Kidney (tissue), 14 donors: ENCODE measurements around the gene GNG5. TPM values are rescaled to one million over a fixed set of nuclear protein-coding genes. Genes with fewer than 3 reads are reported as not detected.
"Not testable (repeated sequence)": the region's sequence is repeated elsewhere in the genome, so short reads cannot be mapped to it uniquely, and the experiment has no call there.

Experiments used
- DNase-seq, 5 donors: peaks; one replicate each; pipeline ENCODE4 v3.0.0-alpha.2; 2013 to 2020
- FAIRE-seq: peaks from 2 replicates; lab custom pipeline; 2012; peaks lifted over from hg19 to GRCh38; lab: Jason Lieb, UNC
- H3K27ac ChIP-seq, 2 donors: one replicate each; pipeline ENCODE4 v1.7.0; 2013; ENCODE audit warnings: low read depth in 2 of 2, low read length in 2 of 2, inconsistent platforms in 1 of 2
- H3K27me3 ChIP-seq: one replicate; pipeline ENCODE4 v1.7.1; 2013; ENCODE audit warnings: low read length, inconsistent platforms; ENCODE audit not compliant: control insufficient read depth, insufficient read depth
- H3K36me3 ChIP-seq, 3 donors: one replicate each; pipeline versions ENCODE4 v1.7.0 to v1.7.1; 2013; ENCODE audit warnings: low read length in 3 of 3, control low read depth in 1 of 3, inconsistent platforms in 1 of 3; ENCODE audit not compliant: insufficient read depth in 3 of 3, control insufficient read depth in 2 of 3
- H3K4me1 ChIP-seq, 3 donors: one replicate each; pipeline versions ENCODE4 v1.7.0 to v1.7.1; 2013; ENCODE audit warnings: low read length in 3 of 3, inconsistent platforms in 1 of 3, low read depth in 1 of 3; ENCODE audit not compliant: control insufficient read depth in 2 of 3, insufficient read depth in 2 of 3
- H3K4me3 ChIP-seq, 3 donors: one replicate each; pipeline versions ENCODE4 v1.7.0 to v1.8.1; 2013; ENCODE audit warnings: low read length in 3 of 3, control low read depth in 1 of 3, inconsistent platforms in 1 of 3
- H3K9ac ChIP-seq, 3 donors: one replicate each; pipeline versions ENCODE4 v1.7.0 to v1.7.1; 2013; ENCODE audit warnings: low read length in 3 of 3, control low read depth in 1 of 3, inconsistent platforms in 1 of 3
- H3K9me3 ChIP-seq, 3 donors: one replicate each; pipeline versions ENCODE4 v1.7.0 to v1.7.1; 2013; ENCODE audit warnings: low read length in 3 of 3, control low read depth in 1 of 3, inconsistent platforms in 1 of 3; ENCODE audit not compliant: control insufficient read depth in 2 of 3, insufficient read depth in 1 of 3
- CTCF ChIP-seq: IDR thresholded peaks from 3 replicates; pipeline ENCODE4 v1.5.1; 2012; ENCODE audit warnings: mild to moderate bottlenecking, moderate library complexity, borderline replicate concordance; ENCODE audit not compliant: insufficient read depth; ENCODE audit errors: extremely low read depth
- intact Hi-C: fragments of 100-400 bp; cut with DNase I; formaldehyde crosslinking; loops from one replicate; pipeline ENCODE4 v1.11.1; 2022
- polyA plus RNA-seq: library from polyadenylated mRNA; stranded (reverse); fragments of 350-450 nt; fragmentation: Illumina TruSeq; extraction: RNeasy Lipid Tissue Mini Kit (QIAGEN cat#74804); gene quantifications from one replicate; pipeline ENCODE4 v1.2.3, GENCODE V29; 2014; ENCODE audit warnings: low read depth, low replicate concordance; ENCODE audit not compliant: insufficient read depth
- total RNA-seq: library from RNA; stranded (reverse); fragmentation: NEBNext Ultra II Directional; extraction: Animal tissue kit (Norgen Biotek cat#: 25700); gene quantifications from one replicate; pipeline ENCODE4 v1.2.1, GENCODE V29; 2021
- donor health status: control.
- donor health status: control.
- donor health status: control.
- donor health status: control.
- donor health status: control.
- donor health status: DM: yes; HTN: yes; CAD: no.
- donor health status: Normal renal cell carcinoma (clear cell type).

The GNG5 gene
- total and polyA plus RNA-seq, 2 donors from 2014 or later = 87.9 to 304 TPM

GRCh38 chr1:84462118-84462517 lies 44.3 kb downstream of the GNG5 start:
- Histone ChIP-seq H3K4me3 (no peak overlapping the region), H3K27me3 (no peaks in the 10 kb centered on the region), H3K4me1 (no peaks in the 10 kb centered on the region), H3K27ac (no peak overlapping the region), H3K36me3 (no peaks in the 10 kb centered on the region), H3K9me3 (no peaks in the 10 kb centered on the region), H3K9ac (no peak overlapping the region)
- no peak for TF ChIP-seq CTCF
- FAIRE-seq (no peak), DNase-seq (no peak)
- intact Hi-C loops = no loop called here

- H3K36me3 ChIP-seq = no peaks in the 10 kb centered on the region
- intact Hi-C loops = no loop called here
- H3K9ac ChIP-seq = no peak overlapping the region
- H3K4me1 ChIP-seq = no peaks in the 10 kb centered on the region
- no peak overlapping the region for H3K4me3 ChIP-seq
- no peak overlapping the region for H3K27ac ChIP-seq
- DNase-seq (no peak), FAIRE-seq (no peak)
- TF ChIP-seq CTCF = no peak
- H3K27me3 ChIP-seq = no peaks in the 10 kb centered on the region
- H3K9me3 ChIP-seq = no peaks in the 10 kb centered on the region
Observed at GRCh38 chr1:84452436-84452835, 53.9 kb downstream of the GNG5 start.

GRCh38 chr1:84450910-84451309 lies 55.5 kb downstream of the GNG5 start:
- intact Hi-C loops = no loop called here
- DNase-seq (no peak), FAIRE-seq (no peak)
- Histone ChIP-seq H3K36me3 (no peaks in the 10 kb centered on the region), H3K4me1 (no peaks in the 10 kb centered on the region), H3K4me3 (no peak overlapping the region), H3K27ac (no peak overlapping the region), H3K9me3 (no peaks in the 10 kb centered on the region), H3K27me3 (no peaks in the 10 kb centered on the region), H3K9ac (no peak overlapping the region)
- no peak for TF ChIP-seq CTCF

- H3K4me3 ChIP-seq, H3K27me3 ChIP-seq, DNase-seq, H3K27ac ChIP-seq, FAIRE-seq, H3K4me1 ChIP-seq, H3K36me3 ChIP-seq, intact Hi-C loops, H3K9me3 ChIP-seq, H3K9ac ChIP-seq: not testable (repeated sequence)
Observed at GRCh38 chr1:84448704-84449103, 57.7 kb downstream of the GNG5 start.

Other genes with a start within 250 kb of the GNG5 start
- gene SAMD13, start 204.9 kb downstream of the GNG5 start, total RNA-seq = 4.5 TPM
- gene SAMD13, start 204.9 kb downstream of the GNG5 start, polyA plus RNA-seq = 2.9 TPM
- gene DNASE2B, start 108.1 kb downstream of the GNG5 start, total RNA-seq = not detected
- not detected for gene DNASE2B, start 108.1 kb downstream of the GNG5 start, polyA plus RNA-seq
- 29.6 TPM for gene RPF1, start 27.3 kb downstream of the GNG5 start, total RNA-seq
- gene RPF1, start 27.3 kb downstream of the GNG5 start, polyA plus RNA-seq = 44.1 TPM
- gene SPATA1, start 195 bp downstream of the GNG5 start, total RNA-seq = 2.5 TPM
- gene SPATA1, start 195 bp downstream of the GNG5 start, polyA plus RNA-seq = 0.62 TPM
- gene CTBS, start 67.9 kb upstream of the GNG5 start, total RNA-seq = 32.0 TPM
- gene CTBS, start 67.9 kb upstream of the GNG5 start, polyA plus RNA-seq = 19.1 TPM
- 18.2 TPM for gene SSX2IP, start 183.9 kb upstream of the GNG5 start, total RNA-seq
- gene SSX2IP, start 183.9 kb upstream of the GNG5 start, polyA plus RNA-seq = 12.1 TPM